ENCODE data around the gene LRRC4C. TPM values are rescaled to one million over a fixed set of nuclear protein-coding genes. Genes with fewer than 3 reads are reported as not detected.

LRRC4C gene
- polyA plus RNA-seq, 4 donors: 1.4 to 1.6 TPM; not detected in 2

DNA sequence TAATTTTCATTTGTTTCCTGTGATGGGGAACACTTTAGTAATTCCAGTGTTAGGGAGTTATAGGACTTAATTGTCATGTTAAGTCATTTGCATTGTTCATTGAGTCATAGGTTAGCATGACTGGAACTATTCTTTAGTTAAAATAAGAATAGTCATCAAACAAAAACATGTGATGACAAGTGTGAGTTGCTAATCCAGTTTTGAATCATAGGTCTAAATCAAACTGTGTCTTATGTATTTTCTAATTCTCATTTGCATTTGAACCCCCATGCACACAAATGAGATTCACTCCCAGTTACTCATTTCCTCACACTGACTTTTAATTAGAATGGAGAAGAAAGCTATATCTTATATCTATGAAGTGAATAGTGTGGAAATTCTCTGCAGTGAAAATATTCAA, 405.6 kb downstream of the LRRC4C start:
- Histone ChIP-seq H3K27ac (ENCODE audit: low read depth in 1 of 3, low read length in 2 of 3) (no peak overlapping the region), H3K4me3 (ENCODE audit: low read depth in 1 of 3, low read length in 3 of 3) (no peak overlapping the region), H3K27me3 (ENCODE audit: control insufficient read depth in 3 of 3, insufficient read depth in 3 of 3, low read length in 3 of 3) (no peaks in the 10 kb centered on the region), H3K9me3 (ENCODE audit: control insufficient read depth in 2 of 2, insufficient read depth in 1 of 2, low read depth in 1 of 2, low read length in 1 of 2) (no peaks in the 10 kb centered on the region), H3K4me1 (ENCODE audit: control insufficient read depth in 3 of 3, insufficient read depth in 2 of 3, low read depth in 1 of 3, low read length in 2 of 3) (no peaks in the 10 kb centered on the region), H3K36me3 (ENCODE audit: control insufficient read depth in 3 of 3, insufficient read depth in 2 of 3, low read depth in 1 of 3, low read length in 3 of 3) (no peaks in the 10 kb centered on the region)
- FAIRE-seq: no peak
- no peak for DNase-seq

GRCh38 chr11:41051919-41052635, 407.4 kb downstream of the LRRC4C start:
- Histone ChIP-seq H3K27ac (ENCODE audit: low read depth in 1 of 3, low read length in 2 of 3) (no peak overlapping the region), H3K9me3 (ENCODE audit: control insufficient read depth in 2 of 2, insufficient read depth in 1 of 2, low read depth in 1 of 2, low read length in 1 of 2) (no peaks in the 10 kb centered on the region), H3K27me3 (ENCODE audit: control insufficient read depth in 3 of 3, insufficient read depth in 3 of 3, low read length in 3 of 3) (no peaks in the 10 kb centered on the region), H3K4me1 (ENCODE audit: control insufficient read depth in 3 of 3, insufficient read depth in 2 of 3, low read depth in 1 of 3, low read length in 2 of 3) (no peaks in the 10 kb centered on the region), H3K36me3 (ENCODE audit: control insufficient read depth in 3 of 3, insufficient read depth in 2 of 3, low read depth in 1 of 3, low read length in 3 of 3) (no peaks in the 10 kb centered on the region), H3K4me3 (ENCODE audit: low read depth in 1 of 3, low read length in 3 of 3) (no peak overlapping the region)
- 71 to 78% (median 77%) methylated on average over 3 of the region's 3 CpGs for WGBS, 3 donors
- FAIRE-seq (no peak), DNase-seq (no peak)

DNA sequence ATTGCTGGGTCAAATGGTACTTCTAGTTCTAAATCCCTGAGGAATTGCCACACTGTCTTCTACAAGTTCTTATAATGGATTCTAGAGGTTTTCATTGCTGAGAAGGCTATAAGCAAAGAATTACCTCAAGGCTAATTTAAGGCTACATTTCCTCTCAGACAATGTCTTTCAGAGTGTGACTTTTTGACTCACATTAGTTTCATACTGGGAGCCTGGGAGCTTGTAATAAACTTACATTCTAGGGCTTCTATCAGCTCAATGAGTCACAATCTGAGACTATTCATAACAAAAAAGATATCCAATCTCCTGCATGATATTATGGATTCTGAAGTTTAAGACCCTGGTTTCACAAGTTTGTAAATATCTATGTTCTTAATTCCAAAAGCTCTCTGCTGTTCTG, 408.7 kb downstream of the LRRC4C start:
- FAIRE-seq (no peak), DNase-seq (no peak)
- Histone ChIP-seq H3K36me3 (ENCODE audit: control insufficient read depth in 3 of 3, insufficient read depth in 2 of 3, low read depth in 1 of 3, low read length in 3 of 3) (no peaks in the 10 kb centered on the region), H3K4me1 (ENCODE audit: control insufficient read depth in 3 of 3, insufficient read depth in 2 of 3, low read depth in 1 of 3, low read length in 2 of 3) (no peaks in the 10 kb centered on the region), H3K9me3 (ENCODE audit: control insufficient read depth in 2 of 2, insufficient read depth in 1 of 2, low read depth in 1 of 2, low read length in 1 of 2) (no peaks in the 10 kb centered on the region), H3K27me3 (ENCODE audit: control insufficient read depth in 3 of 3, insufficient read depth in 3 of 3, low read length in 3 of 3) (no peaks in the 10 kb centered on the region), H3K27ac (ENCODE audit: low read depth in 1 of 3, low read length in 2 of 3) (no peak overlapping the region), H3K4me3 (ENCODE audit: low read depth in 1 of 3, low read length in 3 of 3) (no peak overlapping the region)

DNA sequence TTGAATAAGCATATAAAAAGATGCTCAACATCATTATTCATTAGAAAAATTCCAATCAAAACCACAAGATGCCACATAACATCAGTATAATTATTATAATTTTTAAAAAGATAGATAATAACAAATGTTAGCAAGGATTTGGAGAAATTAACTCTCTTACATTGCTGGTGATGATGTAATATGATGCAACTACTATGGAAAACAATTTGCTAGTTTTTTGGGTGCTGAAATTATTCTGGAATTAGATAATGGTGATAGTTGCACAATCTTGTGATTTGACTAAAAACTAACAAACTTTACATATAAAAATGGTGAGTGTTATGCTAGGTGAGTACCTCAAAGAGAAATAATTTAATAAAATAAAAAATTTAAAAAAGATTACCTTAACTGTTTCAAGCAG, 412.2 kb downstream of the LRRC4C start:
- Histone ChIP-seq H3K9me3 (ENCODE audit: control insufficient read depth in 2 of 2, insufficient read depth in 1 of 2, low read depth in 1 of 2, low read length in 1 of 2) (no peaks in the 10 kb centered on the region), H3K4me1 (ENCODE audit: control insufficient read depth in 3 of 3, insufficient read depth in 2 of 3, low read depth in 1 of 3, low read length in 2 of 3) (no peaks in the 10 kb centered on the region), H3K36me3 (ENCODE audit: control insufficient read depth in 3 of 3, insufficient read depth in 2 of 3, low read depth in 1 of 3, low read length in 3 of 3) (no peaks in the 10 kb centered on the region), H3K27me3 (ENCODE audit: control insufficient read depth in 3 of 3, insufficient read depth in 3 of 3, low read length in 3 of 3) (no peaks in the 10 kb centered on the region), H3K4me3 (ENCODE audit: low read depth in 1 of 3, low read length in 3 of 3) (no peak overlapping the region), H3K27ac (ENCODE audit: low read depth in 1 of 3, low read length in 2 of 3) (no peak overlapping the region)
- FAIRE-seq (no peak), DNase-seq (no peak)

DNA sequence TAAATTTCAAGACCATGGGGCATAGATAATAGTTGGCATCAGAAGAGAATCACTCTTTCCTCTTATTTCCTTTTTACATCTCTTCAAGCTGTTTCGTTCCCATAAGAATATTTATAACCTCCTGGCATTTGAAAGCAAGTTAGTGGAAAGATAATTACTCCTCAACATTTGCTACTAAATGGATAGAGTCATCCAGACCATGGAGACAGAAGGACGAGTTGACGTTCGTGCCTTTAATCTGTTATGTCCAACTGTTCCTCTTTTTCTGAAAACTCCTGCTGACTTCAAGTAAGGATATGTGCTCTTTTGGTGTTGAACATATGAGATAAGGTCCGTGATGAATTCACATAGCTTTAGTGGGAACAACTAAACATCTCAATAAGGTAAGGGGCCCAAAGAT, 414.2 kb downstream of the LRRC4C start:
- WGBS, 3 donors: 74 to 81% (median 80%) methylated on average over 5 of the region's 5 CpGs
- FAIRE-seq (no peak), DNase-seq (no peak)

GRCh38 chr11:41044747-41045146, 414.7 kb downstream of the LRRC4C start:
- H3K9me3 ChIP-seq (ENCODE audit: control insufficient read depth in 2 of 2, insufficient read depth in 1 of 2, low read depth in 1 of 2, low read length in 1 of 2): no peaks in the 10 kb centered on the region
- no peak overlapping the region for H3K4me3 ChIP-seq (ENCODE audit: low read depth in 1 of 3, low read length in 3 of 3)
- FAIRE-seq (no peak), DNase-seq (no peak)
- no peaks in the 10 kb centered on the region for H3K36me3 ChIP-seq (ENCODE audit: control insufficient read depth in 3 of 3, insufficient read depth in 2 of 3, low read depth in 1 of 3, low read length in 3 of 3)
- no peaks in the 10 kb centered on the region for H3K27me3 ChIP-seq (ENCODE audit: control insufficient read depth in 3 of 3, insufficient read depth in 3 of 3, low read length in 3 of 3)
- H3K27ac ChIP-seq (ENCODE audit: low read depth in 1 of 3, low read length in 2 of 3): no peak overlapping the region
- H3K4me1 ChIP-seq (ENCODE audit: control insufficient read depth in 3 of 3, insufficient read depth in 2 of 3, low read depth in 1 of 3, low read length in 2 of 3): no peaks in the 10 kb centered on the region
- 50 to 69% (median 56%) methylated on average over 2 of the region's 2 CpGs for WGBS, 3 donors

More for the DNA sequence above, 414.2 kb downstream of the LRRC4C start:
- Histone ChIP-seq H3K27me3 (ENCODE audit: control insufficient read depth in 3 of 3, insufficient read depth in 3 of 3, low read length in 3 of 3) (no peaks in the 10 kb centered on the region), H3K9me3 (ENCODE audit: control insufficient read depth in 2 of 2, insufficient read depth in 1 of 2, low read depth in 1 of 2, low read length in 1 of 2) (no peaks in the 10 kb centered on the region), H3K4me1 (ENCODE audit: control insufficient read depth in 3 of 3, insufficient read depth in 2 of 3, low read depth in 1 of 3, low read length in 2 of 3) (no peaks in the 10 kb centered on the region), H3K27ac (ENCODE audit: low read depth in 1 of 3, low read length in 2 of 3) (no peak overlapping the region), H3K4me3 (ENCODE audit: low read depth in 1 of 3, low read length in 3 of 3) (no peak overlapping the region), H3K36me3 (ENCODE audit: control insufficient read depth in 3 of 3, insufficient read depth in 2 of 3, low read depth in 1 of 3, low read length in 3 of 3) (no peaks in the 10 kb centered on the region)

GRCh38 chr11:41042688-41043087, 416.8 kb downstream of the LRRC4C start:
- FAIRE-seq (no peak), DNase-seq (no peak)
- Histone ChIP-seq H3K4me3 (ENCODE audit: low read depth in 1 of 3, low read length in 3 of 3) (no peak overlapping the region), H3K36me3 (ENCODE audit: control insufficient read depth in 3 of 3, insufficient read depth in 2 of 3, low read depth in 1 of 3, low read length in 3 of 3) (no peaks in the 10 kb centered on the region), H3K9me3 (ENCODE audit: control insufficient read depth in 2 of 2, insufficient read depth in 1 of 2, low read depth in 1 of 2, low read length in 1 of 2) (no peaks in the 10 kb centered on the region), H3K27ac (ENCODE audit: low read depth in 1 of 3, low read length in 2 of 3) (no peak overlapping the region), H3K4me1 (ENCODE audit: control insufficient read depth in 3 of 3, insufficient read depth in 2 of 3, low read depth in 1 of 3, low read length in 2 of 3) (no peaks in the 10 kb centered on the region), H3K27me3 (ENCODE audit: control insufficient read depth in 3 of 3, insufficient read depth in 3 of 3, low read length in 3 of 3) (no peaks in the 10 kb centered on the region)
- WGBS, 3 donors: 46 to 71% (median 54%) methylated on average over 3 of the region's 3 CpGs

- Histone ChIP-seq H3K4me3 (ENCODE audit: low read depth in 1 of 3, low read length in 3 of 3) (no peak overlapping the region), H3K27me3 (ENCODE audit: control insufficient read depth in 3 of 3, insufficient read depth in 3 of 3, low read length in 3 of 3) (no peaks in the 10 kb centered on the region), H3K9me3 (ENCODE audit: control insufficient read depth in 2 of 2, insufficient read depth in 1 of 2, low read depth in 1 of 2, low read length in 1 of 2) (no peaks in the 10 kb centered on the region), H3K4me1 (ENCODE audit: control insufficient read depth in 3 of 3, insufficient read depth in 2 of 3, low read depth in 1 of 3, low read length in 2 of 3) (no peaks in the 10 kb centered on the region), H3K27ac (ENCODE audit: low read depth in 1 of 3, low read length in 2 of 3) (no peak overlapping the region), H3K36me3 (ENCODE audit: control insufficient read depth in 3 of 3, insufficient read depth in 2 of 3, low read depth in 1 of 3, low read length in 3 of 3) (no peaks in the 10 kb centered on the region)
- no peak for FAIRE-seq
- 62 to 79% (median 72%) methylated on average over 1 of the region's 1 CpG for WGBS, 3 donors
- no peak for DNase-seq
Observed at GRCh38 chr11:41040474-41040873, 419.0 kb downstream of the LRRC4C start.

- no peaks in the 10 kb centered on the region for H3K27me3 ChIP-seq (ENCODE audit: control insufficient read depth in 3 of 3, insufficient read depth in 3 of 3, low read length in 3 of 3)
- H3K4me3 ChIP-seq (ENCODE audit: low read depth in 1 of 3, low read length in 3 of 3): no peak overlapping the region
- no peaks in the 10 kb centered on the region for H3K4me1 ChIP-seq (ENCODE audit: control insufficient read depth in 3 of 3, insufficient read depth in 2 of 3, low read depth in 1 of 3, low read length in 2 of 3)
- no peaks in the 10 kb centered on the region for H3K36me3 ChIP-seq (ENCODE audit: control insufficient read depth in 3 of 3, insufficient read depth in 2 of 3, low read depth in 1 of 3, low read length in 3 of 3)
- no peaks in the 10 kb centered on the region for H3K9me3 ChIP-seq (ENCODE audit: control insufficient read depth in 2 of 2, insufficient read depth in 1 of 2, low read depth in 1 of 2, low read length in 1 of 2)
- DNase-seq: no peak
- 64 to 73% (median 65%) methylated on average over 8 of the region's 8 CpGs for WGBS, 3 donors
- H3K27ac ChIP-seq (ENCODE audit: low read depth in 1 of 3, low read length in 2 of 3): no peak overlapping the region
- FAIRE-seq: no peak
Observed at GRCh38 chr11:41039592-41039991, 419.9 kb downstream of the LRRC4C start.

Data from small intestine (tissue), 7 donors.